HG03378 (cell line): ENCODE results near the gene H1-8.
A peak's percentile ranks its signal among the peaks of the same experiment; 100 is the strongest.
"Not testable (repeated sequence)": the region's sequence is repeated elsewhere in the genome, so short reads cannot be mapped to it uniquely, and the experiment has no call there.

ENCODE experiments used
- ATAC-seq: cut with Tn5 transposase; IDR thresholded peaks from one replicate; pipeline ENCODE4 v1.9.1; 2021; ENCODE audit warnings: mild to moderate bottlenecking, moderate library complexity; ENCODE audit not compliant: unreplicated experiment

H1-8 gene

GRCh38 chr3:129514563-129514962 is 28.4 kb upstream of the H1-8 start:
- ATAC-seq: no peak

GRCh38 chr3:129515108-129515820 is 27.7 kb upstream of the H1-8 start:
- ATAC-seq: not testable (repeated sequence)

GRCh38 chr3:129515821-129516432 is 27.0 kb upstream of the H1-8 start:
- not testable (repeated sequence) for ATAC-seq

- ATAC-seq: no peak
Measured at GRCh38 chr3:129517516-129517915, 25.5 kb upstream of the H1-8 start.

GRCh38 chr3:129518038-129518561 is 24.9 kb upstream of the H1-8 start:
- no peak for ATAC-seq

GRCh38 chr3:129518581-129518980 is 24.4 kb upstream of the H1-8 start:
- ATAC-seq: no peak

- ATAC-seq: no peak
Measured at GRCh38 chr3:129519449-129519848, 23.5 kb upstream of the H1-8 start.

- ATAC-seq: no peak
Measured at GRCh38 chr3:129519896-129520715, 22.9 kb upstream of the H1-8 start.

- ATAC-seq: no peak
Measured at GRCh38 chr3:129520960-129521359, 22.0 kb upstream of the H1-8 start.

- ATAC-seq: no peak
Measured at GRCh38 chr3:129521611-129522010, 21.4 kb upstream of the H1-8 start.

GRCh38 chr3:129522953-129523352 is 20.0 kb upstream of the H1-8 start:
- ATAC-seq: no peak

GRCh38 chr3:129524081-129524480 is 18.9 kb upstream of the H1-8 start:
- no peak for ATAC-seq

DNA sequence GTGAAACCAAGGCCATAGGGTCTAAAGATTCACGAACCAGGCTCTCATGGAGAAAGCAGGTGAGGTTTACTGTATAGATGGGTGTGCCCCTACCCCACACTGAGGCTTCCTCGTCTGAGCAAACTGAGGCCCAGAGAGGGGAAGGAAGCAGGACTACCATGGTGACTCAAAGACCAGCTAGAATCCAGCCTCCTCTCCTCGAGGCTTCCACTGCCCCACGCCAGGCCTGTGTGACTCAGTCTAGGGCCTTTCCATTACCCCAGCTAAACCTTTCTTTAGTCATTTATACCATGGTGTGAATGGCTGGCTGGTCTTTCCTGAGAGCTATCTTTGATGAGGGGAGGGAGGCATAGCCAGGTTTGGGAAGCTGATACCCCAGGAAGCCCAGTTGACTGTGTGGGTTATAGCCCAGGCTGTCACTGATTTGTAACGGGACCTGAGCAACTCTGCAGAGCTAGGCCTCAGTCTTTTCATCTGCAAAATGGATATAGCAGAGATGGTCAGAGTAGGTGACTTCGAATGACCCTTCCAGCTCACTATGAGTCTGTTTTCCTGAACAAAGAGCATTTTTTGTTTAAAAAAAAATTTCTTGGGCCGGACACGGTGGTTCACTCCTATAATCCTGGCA is 17.5 kb upstream of the H1-8 start:
- ATAC-seq: no peak

DNA sequence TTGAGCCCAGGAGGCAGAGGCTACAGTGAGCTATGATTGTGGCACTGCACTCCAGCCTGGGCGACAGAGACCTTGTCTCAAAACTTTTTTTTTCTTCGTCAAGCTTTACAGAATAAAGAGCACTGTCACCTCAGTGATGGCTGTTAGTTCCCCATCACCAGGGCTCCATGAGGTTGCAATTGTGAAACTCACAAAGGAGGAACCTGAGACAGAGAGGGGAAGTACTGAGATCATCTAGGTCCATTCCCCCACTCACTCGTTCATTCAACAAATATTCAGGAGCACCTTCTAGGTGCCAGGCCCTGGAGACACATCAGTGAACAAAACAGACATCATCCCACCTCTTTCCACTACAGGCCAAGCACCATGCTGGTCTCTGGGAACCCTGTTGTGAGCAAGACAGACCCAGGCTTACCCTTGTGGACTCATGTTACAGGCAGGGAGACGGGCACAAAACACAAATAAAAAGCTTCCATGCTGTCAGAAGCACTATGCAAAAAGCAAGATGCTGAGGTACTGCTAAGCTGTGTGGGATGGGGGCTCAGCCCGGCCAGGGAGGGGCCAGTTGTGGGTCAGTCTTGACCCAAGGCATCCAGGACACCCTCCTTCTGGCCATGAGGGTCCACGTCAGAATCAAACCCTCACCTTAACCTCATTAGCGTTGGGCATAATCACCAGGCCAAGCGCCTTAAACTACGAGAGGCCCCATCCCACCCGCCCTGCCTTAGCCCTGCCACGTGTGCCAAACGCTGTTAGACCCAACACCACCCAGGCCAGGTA is 16.7 kb upstream of the H1-8 start:
- peak; percentile 91 for ATAC-seq

- ATAC-seq: no peak
Measured at GRCh38 chr3:129527262-129527661, 15.7 kb upstream of the H1-8 start.

DNA sequence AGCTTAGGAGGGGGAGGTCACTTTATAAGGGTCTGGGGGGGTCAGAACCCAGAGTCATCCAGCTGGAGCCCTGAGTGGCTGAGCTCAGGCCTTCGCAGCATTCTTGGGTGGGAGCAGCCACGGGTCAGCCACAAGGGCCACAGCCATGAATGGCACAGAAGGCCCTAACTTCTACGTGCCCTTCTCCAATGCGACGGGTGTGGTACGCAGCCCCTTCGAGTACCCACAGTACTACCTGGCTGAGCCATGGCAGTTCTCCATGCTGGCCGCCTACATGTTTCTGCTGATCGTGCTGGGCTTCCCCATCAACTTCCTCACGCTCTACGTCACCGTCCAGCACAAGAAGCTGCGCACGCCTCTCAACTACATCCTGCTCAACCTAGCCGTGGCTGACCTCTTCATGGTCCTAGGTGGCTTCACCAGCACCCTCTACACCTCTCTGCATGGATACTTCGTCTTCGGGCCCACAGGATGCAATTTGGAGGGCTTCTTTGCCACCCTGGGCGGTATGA is 14.3 kb upstream of the H1-8 start, which contains the start of gene RHO:
RHO (plus strand) TSS at position 51 of the 512 bp plus-strand sequence; CDS start at position 146, 95 bp downstream.
- ATAC-seq: no peak

GRCh38 chr3:129529436-129530210 is 13.4 kb upstream of the H1-8 start:
- no peak for ATAC-seq

GRCh38 chr3:129530251-129530791 is 12.7 kb upstream of the H1-8 start:
- ATAC-seq: no peak

- ATAC-seq: no peak
Measured at GRCh38 chr3:129530821-129531220, 12.2 kb upstream of the H1-8 start.
